Heart right ventricle (tissue), 16 donors: ENCODE data around the gene CHRNB1. TPM values are rescaled to one million over a fixed set of nuclear protein-coding genes. Genes with fewer than 3 reads are reported as not detected.

Source experiments
- ATAC-seq, 8 donors: fragments of 200-7000 bp; cut with Tn5 transposase; one replicate each; pipeline ENCODE4 v1.9.1; 2020; ENCODE audit warnings: mild to moderate bottlenecking in 8 of 8, moderate library complexity in 8 of 8, moderate number of reproducible peaks in 1 of 8
- DNase-seq, 2 donors: peaks; one replicate each; pipeline ENCODE4 v3.0.0-alpha.2; 2020
- H3K27ac ChIP-seq, 10 donors: fragments of 200-600 bp; sonication (generic) in 2 of 10; one replicate each; pipeline versions ENCODE4 v1.5.0 to v1.8.0; 2020 to 2022; ENCODE audit warnings: mild to moderate bottlenecking in 3 of 10
- H3K27me3 ChIP-seq, 7 donors: fragments of 200-600 bp; one replicate each; pipeline ENCODE4 v1.8.0; 2021 to 2022; ENCODE audit warnings: mild to moderate bottlenecking in 2 of 7
- H3K36me3 ChIP-seq, 9 donors: fragments of 200-600 bp; sonication (generic) in 1 of 9; one replicate each; pipeline versions ENCODE4 v1.5.0 to v1.8.0; 2020 to 2022; ENCODE audit warnings: mild to moderate bottlenecking in 2 of 9
- H3K4me1 ChIP-seq, 9 donors: fragments of 200-600 bp; sonication (generic) in 1 of 9; one replicate each; pipeline versions ENCODE4 v1.5.0 to v1.8.0; 2020 to 2022; ENCODE audit warnings: mild to moderate bottlenecking in 4 of 9
- H3K4me3 ChIP-seq, 10 donors: fragments of 200-600 bp; sonication (generic) in 2 of 10; one replicate each; pipeline versions ENCODE4 v1.5.0 to v1.8.0; 2020 to 2022; ENCODE audit warnings: mild to moderate bottlenecking in 7 of 10, moderate library complexity in 2 of 10
- H3K9me3 ChIP-seq, 11 donors: fragments of 200-600 bp in 10 of 11; sonication (generic) in 2 of 11; one replicate each; pipeline versions ENCODE4 v1.5.0 to v1.8.0; 2013 to 2022; ENCODE audit warnings: mild to moderate bottlenecking in 2 of 11, control low read depth in 1 of 11, moderate library complexity in 1 of 11
- CTCF ChIP-seq, 9 donors: fragments of 200-600 bp; sonication (generic) in 2 of 9; IDR thresholded peaks; one replicate each; pipeline versions ENCODE4 v1.5.0 to v1.8.0; 2021 to 2022; ENCODE audit warnings: antibody characterized with exemption in 9 of 9, mild to moderate bottlenecking in 5 of 9, moderate library complexity in 1 of 9
- WGBS, 2 donors: extraction: QIAGEN DNeasy Blood & Tissue Kit; methylation state at CpG; one replicate each; pipeline ENCODE4 v1.1.7; 2013; ENCODE audit warnings: inconsistent platforms in 1 of 2; 5-methylcytosine and 5-hydroxymethylcytosine counted together
- intact Hi-C, 10 donors: fragments of 100-400 bp; cut with DNase I; formaldehyde crosslinking; loops; one replicate each; pipeline versions ENCODE4 v1.11.1 to v1.14.2; 2022
- polyA plus RNA-seq, 2 donors: library from polyadenylated mRNA; stranded (reverse); fragments of 200-250 nt; gene quantifications; one replicate each; pipeline ENCODE4 v1.2.3, GENCODE V29; 2013
- total RNA-seq, 10 donors: library from RNA; stranded (reverse); fragmentation: NEBNext Ultra II Directional in 3 of 10; extraction: Animal tissue kit (Norgen Biotek cat#: 25700) in 3 of 10; gene quantifications; one replicate each; pipeline versions ENCODE4 v1.2.1 to v1.2.4, GENCODE V29; 2021 to 2023
- donor health status: Arrhythmogenic right ventricular cardiomyopathy.
- donor health status: ischemic (EF 13 %, LVEDD 7.1; RV severe dilation, severe dysfunction).
- donor health status: healthy with polysubstance abuse.
- donor health status: DM: no; HTN: yes; CAD: no.
- donor health status: DM: no; HTN: no; CAD: no.
- donor health status: ischemic (EF 25% LVEDD 6.9; RV normal size, moderate dysfunction).
- donor health status: ischemic (EF 25% LVEDD 5.7; RV mildly dilated, moderate dysfunction).
- donor health status: healthy.
- donor health status: DM: yes; HTN: yes; CAD: no.
- donor health status: Ischemic cardiomyopathy.
- donor health status: ischemic (EF 35%, LVEDD 5.7; RV mildly dilated, moderate dysfunction).
- donor health status: nonischemic (EF 11% LVEDD 7.7; RV severe dilation, severe dysfunction).
- donor health status: DM: yes; HTN: yes; CAD: no.
- donor health status: PGD.
- donor health status: ischemic (EF 29% LVEDD 5.4; RV normal size, mild dysfunction).
- donor health status: nonischemic (EF 23%, LVEDD 6.1; RV moderate dilation, normal function).

The CHRNB1 gene
- total and polyA plus RNA-seq, 12 donors: 5.4 to 25.4 (median 10.4) TPM

- Histone ChIP-seq H3K27ac (peak overlapping the region in 8 of 10 donors; percentile 37 to 78 (median 69)), H3K4me1 (peaks cover 24 to 65% (median 52%) of the 10 kb centered on the region in 9 donors), H3K9me3 (no peaks in the 10 kb centered on the region), H3K4me3 (peak overlapping the region in 9 of 10 donors; percentile 43 to 66 (median 54)), H3K36me3 (no peaks in the 10 kb centered on the region), H3K27me3 (peaks cover 0 to 42% (median 12%) of the 10 kb centered on the region in 7 donors)
- WGBS, 2 donors: 10 to 14% methylated on average over 48 of the region's 48 CpGs
- no peak for TF ChIP-seq CTCF (IDR thresholded peaks at IDR 0.05)
- peak; percentile 5 to 28 (median 18) for ATAC-seq
- intact Hi-C loops: loop anchor here (1.0 to 10.0 kb wide), 17 partner anchors 16 to 149 kb away; partner anchors contain the start of genes KCTD11 (in 5 of the 10), SENP3 (in 4 of the 10), TMEM95 (in 4 of the 10) and ZBTB4 (in 3 of the 10)
- peak; percentile 74 to 82 for DNase-seq
Observed at GRCh38 chr17:7437950-7438614, 6.8 kb upstream of the CHRNB1 start.

- TF ChIP-seq CTCF (IDR thresholded peaks at IDR 0.05): no peak
- Histone ChIP-seq H3K36me3 (no peaks in the 10 kb centered on the region), H3K27ac (peak overlapping the region in 5 of 10 donors; percentile 47 to 78 (median 70)), H3K9me3 (no peaks in the 10 kb centered on the region), H3K27me3 (peaks cover 0 to 42% (median 12%) of the 10 kb centered on the region in 7 donors), H3K4me1 (peaks cover 24 to 65% (median 52%) of the 10 kb centered on the region in 9 donors), H3K4me3 (peak overlapping the region in 9 of 10 donors; percentile 43 to 66 (median 54))
- ATAC-seq: no peak
- 54 to 57% methylated on average over 11 of the region's 11 CpGs for WGBS, 2 donors
- intact Hi-C loops: loop anchor here (1.0 to 10.0 kb wide), 13 partner anchors 15 to 148 kb away; partner anchors contain the start of genes KCTD11 (in 5 of the 10), TMEM95 (in 4 of the 10), ZBTB4 (in 3 of the 10) and SENP3 (in 2 of the 10)
- DNase-seq: no peak
Observed at GRCh38 chr17:7438656-7439460, 6.0 kb upstream of the CHRNB1 start.

DNA sequence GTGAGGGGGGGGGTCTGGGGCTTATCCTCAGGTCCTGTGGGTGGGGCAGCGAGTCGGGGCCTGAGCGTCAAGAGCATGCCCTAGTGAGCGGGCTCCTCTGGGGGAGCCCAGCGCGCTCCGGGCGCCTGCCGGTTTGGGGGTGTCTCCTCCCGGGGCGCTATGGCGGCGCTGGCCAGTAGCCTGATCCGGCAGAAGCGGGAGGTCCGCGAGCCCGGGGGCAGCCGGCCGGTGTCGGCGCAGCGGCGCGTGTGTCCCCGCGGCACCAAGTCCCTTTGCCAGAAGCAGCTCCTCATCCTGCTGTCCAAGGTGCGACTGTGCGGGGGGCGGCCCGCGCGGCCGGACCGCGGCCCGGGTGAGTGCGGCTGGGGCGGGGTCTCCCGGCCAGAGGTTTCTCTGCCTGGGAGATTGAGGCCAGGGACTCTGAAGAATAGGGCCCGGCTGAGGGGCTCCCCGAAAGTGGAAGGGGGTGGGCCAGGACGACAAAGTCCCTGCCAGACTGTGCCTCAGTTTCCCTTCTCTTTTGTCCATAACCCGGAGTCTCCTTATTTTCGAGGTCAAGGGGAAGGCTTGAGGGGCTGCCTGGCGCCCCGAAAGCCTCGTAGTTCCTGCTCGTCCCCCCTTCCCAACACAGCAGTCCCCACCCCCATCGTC is 5.3 kb upstream of the CHRNB1 start, which contains the start of gene FGF11:
Gene FGF11, plus strand, starts transcription at position 51 of the 651 bp plus-strand sequence. Its CDS starts 109 bp downstream, at position 160.
- H3K9me3 ChIP-seq: no peaks in the 10 kb centered on the region
- WGBS, 2 donors: 2 to 4% methylated on average over 45 to 50 of the region's 50 CpGs
- H3K27ac ChIP-seq: peak within 1 kb of the TSS in 9 of 10 donors; percentile 2 to 78 (median 70)
- no peak for TF ChIP-seq CTCF (IDR thresholded peaks at IDR 0.05)
- DNase-seq (no peak), ATAC-seq (no peak)
- H3K36me3 ChIP-seq: no peaks in the 10 kb centered on the region
- H3K4me1 ChIP-seq: peaks cover 24 to 71% (median 54%) of the 10 kb centered on the region in 9 donors
- intact Hi-C loops: loop anchor here (2.0 to 10.0 kb wide), 12 partner anchors 37 to 148 kb away; partner anchors contain the start of genes ZBTB4 (in 6 of the 10), KCTD11 (in 5 of the 10), TMEM95 (in 4 of the 10) and SENP3 (in 2 of the 10)
- H3K27me3 ChIP-seq: peaks cover 0 to 46% (median 12%) of the 10 kb centered on the region in 7 donors
- peak within 1 kb of the TSS; percentile 23 to 66 (median 52) for H3K4me3 ChIP-seq
